GM06990 (cell line): ENCODE data around the gene NMNAT2.

ENCODE experiments used
- DNase-seq: peaks from one replicate; pipeline ENCODE4 v3.0.0-alpha.2; 2011; ENCODE audit not compliant: insufficient read length; ENCODE audit errors: extremely low read depth
- H3K27me3 ChIP-seq: replicated peaks from 2 replicates; pipeline ENCODE4 v1.6.0; 2011; ENCODE audit warnings: low read length; ENCODE audit not compliant: control insufficient read depth, insufficient read depth
- H3K36me3 ChIP-seq: 2 replicates; pipeline ENCODE4 v1.5.1; 2011; ENCODE audit warnings: low read length; ENCODE audit not compliant: control insufficient read depth, insufficient read depth
- H3K4me3 ChIP-seq: replicated peaks from 2 replicates; pipeline ENCODE4 v1.5.1; 2011; ENCODE audit warnings: low read depth, mild to moderate bottlenecking, control low read depth, low read length
- CTCF ChIP-seq: IDR thresholded peaks from 2 replicates; pipeline ENCODE4 v1.5.1; 2011; ENCODE audit warnings: low read length, control low read depth, mild to moderate bottlenecking, inconsistent platforms; ENCODE audit not compliant: insufficient read depth, poor library complexity, severe bottlenecking

NMNAT2 gene

DNA sequence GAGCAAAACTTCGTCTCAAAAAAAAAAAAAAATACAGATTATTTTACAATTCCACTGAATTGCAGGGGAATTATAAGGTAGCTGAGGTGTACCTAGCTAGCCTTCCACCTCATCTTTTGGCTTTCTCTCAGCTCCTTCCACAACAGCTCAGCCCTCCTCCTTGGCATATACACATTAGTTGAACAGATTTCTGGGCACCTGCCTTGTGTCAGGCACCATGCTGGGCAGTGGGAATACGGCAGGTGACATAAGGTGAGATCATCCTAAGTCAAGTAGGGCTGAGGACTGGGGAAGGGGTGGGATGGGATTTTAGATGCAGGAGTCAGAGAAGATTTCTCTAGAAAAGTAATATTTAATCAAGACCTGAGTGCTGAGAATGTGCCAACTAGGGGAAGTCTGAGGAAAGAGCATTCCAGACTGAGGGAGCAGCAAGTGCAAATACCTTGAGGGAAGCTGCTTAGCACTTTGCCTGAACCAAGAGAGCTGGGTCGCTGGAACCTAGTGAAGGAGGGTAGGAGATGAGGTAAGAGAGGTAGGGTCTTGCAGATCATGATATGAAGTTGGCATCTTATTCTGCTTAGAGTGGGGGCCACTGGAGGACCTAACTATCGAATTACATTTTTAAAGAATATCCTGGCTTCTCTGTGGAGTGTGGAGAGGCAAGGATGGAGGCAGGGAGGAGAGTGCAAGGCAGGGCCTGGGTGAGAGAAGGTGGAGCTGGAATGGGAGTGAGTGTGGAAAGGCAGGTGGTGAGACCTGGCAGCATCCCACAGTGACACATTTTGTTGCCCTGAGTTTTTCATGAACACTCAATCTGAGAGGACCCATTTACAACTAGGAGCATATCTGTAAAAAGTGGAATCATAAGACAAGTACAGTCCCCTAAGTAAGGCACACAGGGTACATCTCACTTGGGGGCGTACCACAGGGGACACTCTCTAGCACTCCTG lies 203.9 kb downstream of the NMNAT2 start:
- H3K27me3 ChIP-seq: no peaks in the 10 kb centered on the region; the same call in 1 of the 2 replicates
- no peak for TF ChIP-seq CTCF
- H3K36me3 ChIP-seq: no peaks in the 10 kb centered on the region
- H3K4me3 ChIP-seq: no peak overlapping the region
- DNase-seq: no peak

DNA sequence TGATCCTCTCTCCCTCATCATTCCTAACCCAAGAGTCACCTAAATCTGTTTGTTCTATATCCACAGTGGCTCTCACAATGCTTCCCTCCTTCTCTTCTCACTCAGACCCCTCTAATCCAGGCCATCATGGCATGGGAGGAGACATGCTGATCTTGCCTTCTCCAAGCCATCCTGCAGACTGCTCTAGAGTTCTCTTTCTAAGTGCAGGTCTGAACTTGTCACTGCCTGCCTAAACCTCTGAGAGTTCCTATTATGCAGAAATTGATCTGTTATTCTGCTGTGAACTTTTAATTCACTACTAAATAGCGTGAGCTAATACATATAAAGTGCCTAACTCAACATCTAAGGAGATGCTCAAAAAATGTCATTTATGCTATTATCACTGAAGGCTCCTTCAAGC lies 205.3 kb downstream of the NMNAT2 start:
- TF ChIP-seq CTCF: no peak
- no peak for DNase-seq
- H3K36me3 ChIP-seq: no peaks in the 10 kb centered on the region
- H3K4me3 ChIP-seq: no peak overlapping the region
- no peaks in the 10 kb centered on the region; the same call in 1 of the 2 replicates for H3K27me3 ChIP-seq

GRCh38 chr1:183210681-183211080 lies 207.5 kb downstream of the NMNAT2 start:
- no peak for DNase-seq
- Histone ChIP-seq H3K27me3 (no peaks in the 10 kb centered on the region), H3K4me3 (no peak overlapping the region), H3K36me3 (no peaks in the 10 kb centered on the region)
- no peak for TF ChIP-seq CTCF

- Histone ChIP-seq H3K36me3 (no peaks in the 10 kb centered on the region), H3K27me3 (no peaks in the 10 kb centered on the region), H3K4me3 (no peak overlapping the region)
- peak; percentile 16 for DNase-seq
- no peak for TF ChIP-seq CTCF
These were observed 208.5 kb downstream of the NMNAT2 start for GRCh38 chr1:183209533-183210158.

DNA sequence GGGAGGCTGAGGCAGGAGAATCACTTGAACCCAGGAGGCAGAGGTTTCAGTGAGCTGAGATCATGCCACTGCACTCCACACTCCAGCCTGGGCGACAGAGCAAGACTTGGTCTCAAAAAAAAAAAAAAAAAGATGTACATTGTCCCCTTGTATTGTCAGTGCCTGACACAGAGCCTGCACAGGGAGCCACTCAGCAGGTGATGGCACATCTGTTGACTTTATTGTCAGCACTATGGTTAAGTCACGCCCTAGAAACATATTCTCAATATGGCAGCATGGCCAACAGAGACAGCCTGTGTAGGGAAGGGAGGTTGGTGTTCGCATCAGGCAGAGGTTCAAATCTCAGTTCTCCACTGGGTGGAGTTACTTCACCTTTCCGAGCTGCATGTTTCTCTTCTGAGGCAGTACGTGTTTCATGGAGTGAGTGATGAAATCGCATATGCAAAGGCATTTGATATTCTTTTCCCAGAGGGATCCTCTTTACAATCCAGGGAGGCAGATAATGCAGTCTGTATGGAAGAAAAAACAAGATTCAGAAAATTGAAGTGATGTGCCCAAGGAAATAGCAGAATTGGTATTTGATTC lies 211.6 kb downstream of the NMNAT2 start:
- no peak for DNase-seq
- no peak for TF ChIP-seq CTCF
- H3K36me3 ChIP-seq: no peaks in the 10 kb centered on the region
- no peaks in the 10 kb centered on the region for H3K27me3 ChIP-seq
- no peak overlapping the region for H3K4me3 ChIP-seq
